GM21576 (cell line): ENCODE results near the gene UBE2U.
"Not testable (repeated sequence)": the region's sequence is repeated elsewhere in the genome, so short reads cannot be mapped to it uniquely, and the experiment has no call there.

Experiments
- ATAC-seq: cut with Tn5 transposase; IDR thresholded peaks from one replicate; pipeline ENCODE4 v1.9.1; 2021; ENCODE audit warnings: mild to moderate bottlenecking, moderate library complexity; ENCODE audit not compliant: unreplicated experiment

Gene UBE2U

DNA sequence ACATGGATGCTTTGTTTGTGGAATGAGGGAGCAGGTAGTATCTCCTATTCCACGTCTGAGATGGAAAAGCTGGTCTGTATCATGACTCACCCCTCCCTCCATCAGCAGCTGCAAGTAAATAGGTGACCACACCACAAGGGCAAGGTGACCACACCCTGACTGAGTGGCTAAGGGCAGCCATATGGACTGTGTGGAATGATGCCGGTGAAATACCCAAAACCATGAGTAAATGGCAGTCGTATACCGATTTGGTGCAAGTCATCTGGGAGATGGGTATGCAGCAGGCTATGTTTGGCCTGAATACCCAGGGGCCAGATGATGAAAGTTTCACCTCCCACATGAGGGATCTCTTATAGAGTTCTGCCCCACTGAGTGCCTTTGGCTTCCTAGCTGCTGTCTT is 15.8 kb upstream of the UBE2U start:
- no peak for ATAC-seq

DNA sequence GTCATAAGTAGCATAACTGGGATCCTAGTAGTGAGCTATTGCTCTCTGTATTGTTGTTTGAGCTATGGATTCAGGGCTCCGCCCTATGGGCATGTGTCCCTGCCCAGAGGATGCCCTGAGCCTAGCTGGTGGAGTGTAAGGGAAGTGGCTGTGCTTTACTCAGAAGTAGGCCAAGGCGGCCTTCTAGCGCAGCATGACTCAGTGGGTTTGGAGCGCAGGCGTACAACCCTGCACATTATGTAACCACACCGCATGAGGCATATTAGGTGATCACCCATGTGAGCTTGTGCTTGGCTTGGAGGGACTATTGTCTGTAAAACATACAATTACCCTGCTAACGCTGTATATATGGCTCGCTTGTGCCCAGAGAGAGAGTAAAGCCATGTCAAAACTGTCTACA is 11.1 kb upstream of the UBE2U start:
- no peak for ATAC-seq

DNA sequence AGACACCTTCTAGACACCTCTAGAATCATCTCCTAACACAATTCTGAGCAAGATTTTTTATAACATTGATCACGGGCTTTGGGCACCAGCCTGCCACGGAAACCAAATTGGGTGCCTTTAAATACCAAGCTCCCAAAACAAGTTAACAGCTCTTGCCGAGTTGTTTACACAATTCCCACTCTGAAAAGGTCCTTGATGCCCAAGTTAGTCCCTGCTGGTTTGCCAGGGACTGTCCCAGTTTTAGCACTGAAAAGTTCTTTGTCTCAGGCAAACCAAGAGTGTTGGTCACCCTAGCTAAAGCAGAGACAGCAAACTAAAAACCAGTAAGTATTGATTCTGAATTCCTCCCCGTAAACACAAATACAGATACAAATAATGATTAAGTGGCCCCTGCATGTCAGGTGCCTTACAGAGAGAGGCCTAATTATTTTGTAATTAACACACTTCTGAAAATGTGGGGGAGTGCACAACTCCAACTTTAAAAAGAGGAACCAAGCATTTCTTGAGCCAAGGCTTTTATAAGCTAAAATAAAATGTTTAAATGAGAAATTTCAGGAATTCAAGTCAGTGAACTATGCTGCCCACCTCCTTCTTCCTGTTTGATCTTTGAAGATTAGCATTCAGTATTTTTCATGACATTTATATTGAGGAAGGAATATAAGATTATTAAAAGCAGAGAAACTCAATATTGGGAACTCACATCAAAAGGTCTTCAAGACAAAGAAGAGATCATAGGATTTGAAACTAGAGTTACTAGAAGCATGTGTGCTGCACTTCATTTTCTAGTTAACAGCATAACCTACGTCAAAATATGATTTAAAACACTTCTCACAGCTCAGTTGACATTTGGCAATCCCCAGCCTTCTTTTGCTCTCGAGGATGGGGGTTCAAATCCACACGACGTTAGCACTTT is 9.0 kb upstream of the UBE2U start:
- no peak for ATAC-seq

DNA sequence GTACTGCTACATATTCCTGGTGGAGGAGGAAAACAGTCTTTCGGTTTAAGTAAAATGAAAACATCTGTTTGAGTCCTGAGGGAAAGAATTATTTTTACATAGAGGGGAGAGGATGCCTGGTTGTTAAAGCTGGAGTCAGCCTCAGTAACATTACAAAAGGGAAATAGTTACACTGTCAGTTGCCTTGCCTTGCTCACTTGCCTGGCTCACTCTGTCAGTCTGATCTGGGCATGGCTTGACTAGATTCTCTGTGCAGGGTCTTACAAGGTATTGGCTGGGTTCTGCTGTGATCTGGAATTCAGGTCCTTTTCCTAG is 8.4 kb upstream of the UBE2U start:
- ATAC-seq, result no peak

DNA sequence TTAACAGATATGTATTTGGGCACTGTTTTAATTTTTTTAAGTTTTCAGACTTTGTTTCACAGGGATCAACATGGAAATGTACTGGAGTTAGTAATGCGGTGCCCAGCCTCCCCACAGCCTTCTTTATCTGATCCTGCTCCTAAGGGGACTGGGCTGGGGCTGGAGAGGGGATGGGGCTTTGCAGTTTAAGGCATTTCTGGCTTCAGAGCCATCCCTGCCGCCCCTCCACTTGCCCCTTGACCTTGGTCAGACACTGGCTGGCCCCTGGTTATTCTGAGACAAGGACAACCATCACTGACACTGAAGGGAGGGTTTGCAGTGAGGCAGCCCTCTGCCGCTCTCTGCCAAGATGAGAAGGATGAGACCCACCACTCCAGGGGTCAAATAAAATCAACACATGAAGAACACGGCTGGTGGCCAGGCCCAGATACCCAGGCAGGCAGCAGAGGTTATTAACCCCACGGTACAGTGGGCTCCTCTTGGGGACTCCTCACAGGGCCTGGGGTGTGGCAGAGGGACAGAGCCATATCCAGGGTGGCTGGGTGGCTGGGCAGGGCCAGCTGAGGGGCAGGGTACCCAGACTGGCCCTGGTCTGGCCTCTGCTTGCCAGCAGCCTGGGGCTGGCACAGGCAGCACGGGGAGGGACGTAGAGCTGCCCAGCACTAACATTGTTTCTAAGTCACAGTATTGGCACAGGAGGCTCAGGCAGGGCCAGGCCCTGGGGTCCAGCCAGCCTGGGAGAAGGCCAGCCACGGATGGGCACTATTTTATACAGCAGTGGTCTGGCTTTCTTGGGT is 7.2 kb upstream of the UBE2U start:
- ATAC-seq, result no peak

DNA sequence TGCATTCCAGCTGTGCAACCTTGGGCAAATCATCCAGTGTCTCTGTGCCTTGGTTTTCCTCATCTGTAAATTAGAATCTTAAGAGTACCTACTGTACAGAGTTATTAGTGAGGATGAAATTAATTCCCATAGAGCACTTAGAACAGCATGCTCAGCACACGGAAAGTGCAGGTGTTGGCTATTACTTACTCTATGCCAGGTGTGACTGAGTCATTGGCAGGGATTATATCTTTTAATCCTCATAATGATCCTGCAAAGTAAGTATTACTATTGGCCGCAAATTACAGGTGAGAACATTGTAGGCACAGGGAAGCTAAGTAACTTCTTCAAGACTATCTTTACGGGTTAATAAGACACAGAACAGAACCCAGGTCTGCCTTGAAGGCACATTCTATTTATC is 6.3 kb upstream of the UBE2U start:
- ATAC-seq, result no peak

DNA sequence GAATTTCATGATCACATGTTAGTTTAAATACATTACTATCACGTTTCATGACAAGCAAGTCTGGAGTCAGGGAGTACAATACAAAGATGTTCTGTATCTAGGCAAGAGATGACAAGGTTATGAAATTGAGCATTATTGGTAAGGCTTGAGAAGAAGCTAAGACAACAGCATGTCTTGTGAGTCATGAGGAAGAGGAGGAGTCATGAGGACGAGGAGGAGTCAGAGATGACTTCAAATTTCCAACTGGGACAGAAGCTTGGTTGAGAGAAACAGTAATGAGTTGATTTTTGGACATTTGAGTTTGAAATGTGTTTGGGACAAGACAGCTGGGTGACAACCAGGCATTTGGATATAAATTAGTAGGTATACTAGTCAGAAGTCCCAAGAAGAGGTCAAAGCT is 4.3 kb upstream of the UBE2U start:
- no peak for ATAC-seq

DNA sequence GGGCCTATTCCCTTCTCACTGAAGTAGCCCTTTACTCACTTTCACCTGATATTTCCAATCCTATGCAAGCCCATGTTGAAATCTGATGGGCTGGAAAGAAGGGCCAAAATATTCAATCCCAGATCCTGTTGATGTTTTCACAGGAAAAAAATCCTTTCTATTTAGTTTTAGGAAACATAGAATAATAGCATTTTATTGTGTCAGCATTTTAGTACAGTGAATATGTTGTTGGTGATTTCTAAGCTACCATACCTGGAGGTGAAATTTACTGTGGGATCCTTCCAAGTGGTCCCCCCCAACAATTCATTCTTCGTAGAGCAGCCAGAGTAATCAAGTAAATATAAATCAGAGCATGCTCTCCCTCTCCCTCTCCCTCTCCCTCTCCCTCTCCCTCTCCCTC is 3.4 kb upstream of the UBE2U start:
- no peak for ATAC-seq

DNA sequence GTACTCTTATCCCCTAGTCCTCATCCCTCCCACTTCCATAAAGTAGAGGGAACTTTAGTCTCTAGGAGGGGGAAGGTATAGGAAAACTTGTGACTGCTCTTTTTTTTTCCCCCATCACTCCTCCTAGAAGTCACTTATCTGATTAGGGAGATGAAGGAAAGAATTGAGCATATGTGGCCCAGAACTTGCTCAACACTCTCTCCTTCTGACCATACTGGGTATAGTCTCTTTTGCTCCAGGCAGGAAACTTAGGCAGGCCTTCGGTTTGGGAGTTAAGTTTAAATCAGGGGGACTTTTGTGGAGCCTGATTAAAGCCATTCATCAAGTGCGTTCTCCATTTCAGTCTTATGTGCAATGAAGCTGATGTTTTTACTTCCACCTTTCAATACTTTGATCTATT is 5.8 kb downstream of the UBE2U start:
- ATAC-seq, result no peak

DNA sequence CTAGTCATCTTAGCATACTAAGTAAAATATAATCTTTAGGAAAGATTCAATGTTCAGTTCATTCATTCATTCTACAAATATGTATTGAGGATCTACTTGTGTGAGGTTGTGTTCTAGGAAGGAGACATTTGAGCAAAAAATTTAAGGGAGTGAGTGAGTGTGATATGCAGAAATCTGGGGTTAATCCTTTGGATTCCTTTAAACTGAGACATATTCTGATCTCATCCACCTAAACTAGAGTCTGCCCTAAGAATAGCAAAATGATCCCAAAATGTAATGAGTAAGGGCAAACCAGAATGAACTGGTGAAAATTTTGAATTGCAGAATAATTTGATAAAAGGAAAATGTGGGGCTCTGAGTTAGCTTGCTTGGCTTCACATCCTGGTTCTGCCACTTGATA is 8.6 kb downstream of the UBE2U start:
- ATAC-seq, result no peak

DNA sequence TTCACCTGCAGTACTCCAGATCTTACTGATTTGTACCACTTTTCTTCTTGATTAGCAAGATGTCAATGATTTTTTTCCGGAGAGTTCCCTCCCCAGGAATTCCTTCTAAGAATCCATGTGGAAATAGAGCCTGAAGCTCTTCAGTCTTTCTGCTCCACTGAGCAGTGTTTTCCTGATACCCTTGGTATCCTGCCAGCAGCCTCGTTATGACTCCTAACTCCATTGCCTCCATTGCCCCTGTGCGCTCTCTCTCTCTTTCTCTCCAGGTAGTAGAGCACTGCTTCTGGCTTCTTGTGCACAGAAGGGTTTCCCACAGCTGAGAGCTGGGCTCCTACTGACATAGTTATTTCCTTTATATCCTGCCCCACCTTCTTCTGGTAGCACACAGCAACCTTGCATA is 12.2 kb downstream of the UBE2U start:
- no peak for ATAC-seq

DNA sequence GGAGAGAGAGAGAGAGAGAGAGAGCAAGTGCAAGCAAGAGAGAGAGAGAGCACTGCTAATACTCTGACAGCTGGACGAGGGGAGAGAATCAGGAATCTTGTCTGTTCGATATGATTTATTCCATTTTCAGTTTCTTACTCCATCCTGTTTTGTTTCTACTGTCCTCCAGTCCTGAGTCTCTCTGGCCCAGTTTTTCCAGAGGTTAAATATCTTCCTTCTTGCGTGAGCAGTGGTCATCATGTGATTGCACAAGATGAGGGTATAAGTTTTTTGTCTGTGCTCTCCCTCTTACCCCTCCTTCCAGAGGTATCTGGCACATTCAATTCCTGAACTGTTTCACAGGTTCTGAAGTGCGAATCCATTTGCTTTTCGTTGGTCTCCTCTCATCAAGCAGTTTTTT is 16.8 kb downstream of the UBE2U start:
- ATAC-seq, result no peak

DNA sequence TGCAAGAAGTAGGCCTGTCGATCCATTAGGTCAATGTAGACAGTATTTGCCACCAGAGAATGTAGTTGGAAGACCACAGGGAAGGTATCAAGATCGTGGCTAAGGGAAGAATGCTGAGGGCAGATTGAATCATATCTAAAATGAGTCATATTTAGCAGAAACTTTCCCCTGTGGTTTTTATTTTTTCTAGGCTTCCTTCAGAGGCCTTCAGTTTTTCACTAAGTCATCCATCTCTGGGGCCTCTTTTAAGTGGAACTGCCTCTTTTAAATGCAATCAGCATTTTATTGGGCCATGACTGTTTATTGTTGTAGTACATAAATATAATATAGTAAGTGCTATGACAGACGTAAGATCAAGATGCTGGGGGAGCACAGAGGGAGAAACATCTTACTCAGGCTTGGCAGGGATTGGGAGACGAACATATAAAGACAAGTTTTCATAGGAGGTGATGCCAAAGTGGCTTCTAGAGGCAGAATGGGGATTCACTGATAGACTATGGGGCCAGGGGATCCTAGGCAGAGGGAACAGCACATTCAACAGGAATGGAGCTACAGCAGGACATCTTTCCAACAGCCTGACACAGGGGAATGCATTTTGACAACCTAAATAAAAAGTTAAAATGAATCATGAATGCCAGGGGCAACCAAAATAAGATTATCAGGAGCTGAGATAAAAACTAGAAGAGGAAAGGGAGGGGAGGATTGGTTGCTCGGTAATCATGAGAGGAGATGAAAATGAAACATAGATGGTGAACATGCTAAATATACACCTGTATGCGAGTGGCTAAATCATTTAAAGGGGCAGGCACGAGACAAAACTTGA is 20.1 kb downstream of the UBE2U start:
- ATAC-seq, result peak; percentile 83

DNA sequence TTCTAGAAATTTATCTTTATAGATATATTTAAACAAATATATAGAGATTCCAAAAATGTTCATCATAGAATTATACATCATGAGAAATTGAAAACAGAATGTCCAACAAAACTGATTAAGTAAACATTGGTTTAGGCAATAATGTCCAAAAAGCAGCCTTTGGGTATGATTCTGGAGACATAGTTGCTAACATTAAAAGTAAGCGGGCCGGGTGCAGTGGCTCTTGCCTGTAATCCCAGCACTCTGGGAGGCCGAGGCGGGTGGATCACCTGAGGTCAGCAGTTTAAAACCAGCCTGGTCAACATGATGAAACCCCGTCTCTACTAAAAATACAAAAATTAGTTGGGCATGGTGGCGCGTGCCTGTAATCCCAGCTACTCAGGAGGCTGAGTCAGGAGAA is 20.8 kb downstream of the UBE2U start:
- not testable (repeated sequence) for ATAC-seq

DNA sequence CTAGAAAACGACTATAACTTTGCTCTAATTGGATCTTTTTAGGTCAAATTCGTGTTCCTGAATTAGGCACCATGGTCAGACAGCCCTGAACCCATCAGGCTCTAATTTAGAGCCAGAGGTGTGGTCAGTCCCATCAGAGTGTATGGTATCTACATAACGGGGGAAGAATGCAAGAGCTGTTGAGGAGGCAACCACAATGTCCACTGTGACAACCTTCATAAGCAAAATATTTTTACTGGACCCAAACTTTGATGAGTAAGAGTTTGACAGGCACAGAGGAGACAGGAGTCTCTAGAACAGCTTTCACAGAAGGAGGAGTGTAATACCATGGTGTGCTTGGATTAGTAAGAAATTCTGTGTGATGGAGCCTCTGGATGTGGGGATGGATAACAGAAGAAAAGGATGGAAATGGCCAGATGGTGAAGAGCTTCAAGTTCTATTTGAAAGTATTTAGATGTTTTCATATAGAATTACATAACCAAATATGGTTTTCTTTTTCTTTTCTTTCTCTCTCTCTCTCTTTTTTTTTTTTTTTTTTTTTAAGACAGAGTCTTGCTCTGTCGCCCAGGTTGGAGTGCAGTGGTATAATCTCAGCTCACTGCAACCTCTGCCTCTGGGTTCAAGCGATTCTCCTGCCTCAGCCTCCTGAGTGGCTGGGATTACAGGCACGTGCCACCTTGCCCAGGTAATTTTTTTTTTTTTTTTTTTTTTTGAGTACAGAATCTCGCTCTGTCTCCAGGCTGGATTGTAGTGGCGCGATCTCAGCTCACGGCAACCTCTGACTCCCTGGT is 24.9 kb downstream of the UBE2U start:
- no peak for ATAC-seq

DNA sequence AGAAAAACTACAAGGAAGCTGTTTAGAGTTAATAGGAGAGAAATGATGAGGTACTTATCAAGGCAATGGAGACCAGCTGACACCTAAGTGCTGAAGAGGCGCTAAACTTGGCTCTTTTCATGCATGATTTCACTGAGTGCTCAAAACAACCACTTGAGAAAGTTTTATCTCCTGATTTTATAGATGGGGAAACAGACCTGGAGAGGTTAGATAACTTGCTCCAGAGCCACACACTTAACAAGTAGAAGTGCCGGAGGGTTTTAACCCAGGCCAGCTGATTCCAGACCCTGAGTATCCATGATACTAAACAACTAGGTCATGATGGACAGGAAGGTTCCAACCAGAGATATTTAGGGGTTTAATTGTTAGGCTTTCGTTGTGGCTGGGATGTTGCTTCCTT is 25.9 kb downstream of the UBE2U start:
- no peak for ATAC-seq

DNA sequence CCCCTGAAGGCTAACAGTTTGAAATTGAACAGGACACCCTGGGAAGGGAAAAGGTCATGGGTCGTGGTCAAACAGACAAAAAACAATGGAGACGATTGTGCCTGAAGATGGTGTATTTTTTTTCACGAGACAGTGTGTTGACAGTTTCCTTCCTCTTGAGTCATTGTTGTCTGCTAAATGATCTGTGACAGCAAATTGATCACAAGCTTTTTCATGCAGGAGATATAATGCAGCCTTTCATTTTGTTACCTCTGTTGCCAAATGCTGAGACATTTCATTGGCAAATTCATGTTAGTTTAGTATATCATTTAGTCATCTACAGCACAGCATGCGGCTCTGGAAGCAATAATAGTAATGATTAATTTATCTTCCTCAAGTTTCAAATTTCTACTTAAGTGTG is 27.7 kb downstream of the UBE2U start:
- ATAC-seq, result no peak

DNA sequence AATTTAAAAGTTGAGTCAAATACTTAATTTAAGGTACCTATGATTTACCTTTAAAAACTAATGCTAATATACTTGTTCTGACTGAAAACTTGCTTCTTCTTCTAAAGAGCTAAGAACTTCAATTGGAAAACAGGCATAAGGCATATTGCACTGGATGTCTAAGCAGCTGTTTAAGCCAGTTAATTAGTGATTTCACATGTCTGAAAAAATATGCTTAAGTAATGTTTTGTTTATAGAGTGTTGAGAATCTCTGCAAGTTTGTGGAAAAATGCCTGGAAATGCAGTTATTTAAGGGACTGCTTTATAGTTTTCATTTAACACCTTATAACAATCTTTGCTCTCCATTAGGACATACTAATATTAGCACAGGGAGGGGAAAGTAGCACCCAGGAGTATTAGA is 28.2 kb downstream of the UBE2U start:
- ATAC-seq, result no peak

DNA sequence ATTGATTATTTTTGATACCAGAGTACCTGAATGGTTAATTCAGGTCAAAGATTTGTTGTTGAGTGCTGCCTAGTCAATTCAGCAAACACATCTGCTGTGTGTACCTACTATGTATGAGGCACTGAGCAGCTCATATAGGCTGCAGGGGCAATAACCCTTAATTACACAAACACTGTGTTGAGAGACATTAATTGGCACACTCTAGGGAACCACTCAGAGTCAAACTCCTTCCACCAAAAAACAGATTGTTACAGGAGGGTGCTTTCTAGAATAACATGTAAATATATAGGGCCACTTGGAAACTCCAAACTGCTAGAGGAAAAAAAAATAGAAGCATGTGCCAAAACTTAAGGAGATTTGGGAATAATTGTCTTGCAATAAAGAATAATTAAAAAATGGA is 31.3 kb downstream of the UBE2U start:
- ATAC-seq, result no peak

DNA sequence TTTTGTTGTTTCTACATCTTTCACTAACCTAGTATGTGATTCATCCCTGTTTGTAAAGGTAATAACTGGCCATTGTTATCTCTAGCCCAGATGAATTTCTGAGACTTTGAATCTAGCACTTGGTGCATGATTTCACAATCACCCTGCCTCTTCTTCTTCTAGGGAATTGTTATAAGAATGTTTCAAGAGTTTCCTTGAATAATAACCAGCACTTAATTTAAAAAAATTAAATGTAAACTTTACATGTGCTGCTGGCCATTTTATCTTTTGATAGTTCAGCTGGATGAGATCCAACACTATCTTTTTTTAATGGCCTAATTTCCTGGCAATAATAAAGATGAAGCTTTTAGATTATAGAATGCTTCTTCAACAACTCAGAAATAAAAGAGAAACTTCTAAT is 31.8 kb downstream of the UBE2U start:
- ATAC-seq, result no peak

DNA sequence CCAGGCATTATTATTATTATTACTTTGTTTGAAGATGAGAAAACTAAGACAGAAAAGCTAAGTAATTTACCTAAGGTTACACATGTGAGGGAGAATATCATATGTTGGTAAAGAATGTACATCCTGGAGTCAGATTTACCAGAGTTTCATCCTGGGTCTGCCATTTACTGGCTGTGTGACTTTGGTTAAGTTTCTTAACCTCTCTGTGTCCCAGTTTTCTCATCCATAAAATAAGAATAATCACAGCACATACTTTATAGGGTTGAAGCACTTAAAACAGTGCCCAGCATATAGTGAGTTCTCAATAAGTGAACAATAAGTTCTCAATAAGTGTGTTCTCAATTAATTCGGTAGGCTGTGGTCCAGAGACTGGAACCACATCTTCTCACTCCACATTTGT is 32.5 kb downstream of the UBE2U start:
- no peak for ATAC-seq
